Neural progenitor cell (in vitro differentiated cells): ENCODE measurements around the gene MAP2K5. TPM values are rescaled to one million over a fixed set of nuclear protein-coding genes. Genes with fewer than 3 reads are reported as not detected.
A peak's percentile ranks its signal among the peaks of the same experiment; 100 is the strongest.

Experiments
- DNase-seq: peaks from one replicate; pipeline ENCODE4 v3.0.0-alpha.2; 2016; ENCODE audit warnings: low spot score
- H2AFZ ChIP-seq: fragments of 200-600 bp; sonication (generic); replicated peaks from 2 replicates; pipeline ENCODE4 v1.6.1; 2016; ENCODE audit warnings: antibody characterized with exemption
- H3F3A ChIP-seq: fragments of 200-600 bp; sonication (generic); 2 replicates; pipeline ENCODE4 v1.6.1; 2016; ENCODE audit warnings: antibody characterized with exemption, low read depth
- H3K27ac ChIP-seq: fragments of 200-600 bp; sonication (generic); 2 replicates; pipeline ENCODE4 v1.5.1; 2016; ENCODE audit warnings: mild to moderate bottlenecking
- H3K27me3 ChIP-seq: fragments of 200-600 bp; sonication (generic); 2 replicates; pipeline ENCODE4 v1.6.1; 2016; ENCODE audit warnings: mild to moderate bottlenecking, moderate library complexity
- H3K36me3 ChIP-seq: fragments of 200-600 bp; sonication (generic); 2 replicates; pipeline ENCODE4 v1.5.1; 2016
- H3K4me1 ChIP-seq: fragments of 200-600 bp; sonication (generic); 2 replicates; pipeline ENCODE4 v1.6.1; 2016; ENCODE audit warnings: mixed run types
- H3K4me2 ChIP-seq: fragments of 200-600 bp; sonication (generic); 2 replicates; pipeline ENCODE4 v1.6.1; 2016
- H3K4me3 ChIP-seq: fragments of 200-600 bp; sonication (generic); 2 replicates; pipeline ENCODE4 v1.5.1; 2016
- H3K79me2 ChIP-seq: fragments of 200-600 bp; sonication (generic); 2 replicates; pipeline ENCODE4 v1.6.1; 2016; ENCODE audit warnings: low read depth
- H3K9ac ChIP-seq: fragments of 200-600 bp; sonication (generic); 2 replicates; pipeline ENCODE4 v1.6.1; 2016
- H3K9me3 ChIP-seq: fragments of 200-600 bp; sonication (generic); 2 replicates; pipeline ENCODE4 v1.5.1; 2016; ENCODE audit warnings: low read depth
- H4K20me1 ChIP-seq: fragments of 200-600 bp; sonication (generic); 2 replicates; pipeline ENCODE4 v1.6.1; 2016; ENCODE audit warnings: low read depth
- H3K27ac Mint-ChIP-seq: 3 replicates; pipeline ENCODE4 v1.8.0; 2021; ENCODE audit warnings: mixed read lengths
- H3K27me3 Mint-ChIP-seq: 2 replicates; pipeline ENCODE4 v1.8.0; 2022; ENCODE audit warnings: low read depth, mild to moderate bottlenecking, inconsistent platforms, moderate library complexity, mixed read lengths; ENCODE audit not compliant: insufficient read depth
- H3K36me3 Mint-ChIP-seq: 3 replicates; pipeline ENCODE4 v1.8.0; 2021; ENCODE audit warnings: mixed read lengths
- H3K4me1 Mint-ChIP-seq: 3 replicates; pipeline ENCODE4 v1.8.0; 2021; ENCODE audit warnings: mixed read lengths
- H3K4me3 Mint-ChIP-seq: 3 replicates; pipeline ENCODE4 v1.8.0; 2021; ENCODE audit warnings: mild to moderate bottlenecking, moderate library complexity, mixed read lengths
- H3K9me3 Mint-ChIP-seq: 3 replicates; pipeline ENCODE4 v1.8.0; 2020; ENCODE audit warnings: mixed read lengths
- CTCF ChIP-seq: fragments of 200-600 bp; sonication (generic); IDR thresholded peaks from 2 replicates; pipeline ENCODE4 v1.5.1; 2017; ENCODE audit warnings: antibody characterized with exemption, mild to moderate bottlenecking
- EZH2 ChIP-seq: fragments of 200-600 bp; sonication (generic); IDR thresholded peaks from 2 replicates; pipeline ENCODE4 v1.6.1; 2017; ENCODE audit warnings: antibody characterized with exemption, mild to moderate bottlenecking, moderate library complexity
- EZH2phosphoT487 ChIP-seq: fragments of 200-600 bp; sonication (generic); IDR thresholded peaks from 2 replicates; pipeline ENCODE4 v1.6.1; 2017; ENCODE audit warnings: antibody characterized with exemption
- total RNA-seq: library from RNA; depleted of rRNA; stranded (reverse); fragments of >200 nt; gene quantifications from 2 replicates; pipeline ENCODE4 v1.2.3, GENCODE V29; 2015; ENCODE audit warnings: low replicate concordance

The MAP2K5 gene
- total RNA-seq, 1 donor from 2014 or later: 17.2 TPM

- H3F3A ChIP-seq: peaks cover 3% of the 10 kb centered on the region
- Mint-ChIP-seq H3K4me3 (no peak overlapping the region), H3K4me1 (no peaks in the 10 kb centered on the region), H3K9me3 (no peaks in the 10 kb centered on the region), H3K27ac (no peak overlapping the region), H3K27me3 (peaks cover 4% of the 10 kb centered on the region), H3K36me3 (peaks cover 3% of the 10 kb centered on the region)
- no peaks in the 10 kb centered on the region for H3K9me3 ChIP-seq
- no peaks in the 10 kb centered on the region for H3K4me1 ChIP-seq
- H2AFZ ChIP-seq: no peak overlapping the region
- no peak for DNase-seq
- no peak overlapping the region for H3K4me3 ChIP-seq
- no peaks in the 10 kb centered on the region for H4K20me1 ChIP-seq
- H3K79me2 ChIP-seq: no peaks in the 10 kb centered on the region
- H3K27ac ChIP-seq: no peak overlapping the region
- no peaks in the 10 kb centered on the region for H3K36me3 ChIP-seq
- TF ChIP-seq EZH2phosphoT487: no peak
- no peak for TF ChIP-seq EZH2
- no peak for TF ChIP-seq CTCF
- H3K4me2 ChIP-seq: no peak overlapping the region
- H3K27me3 ChIP-seq: no peaks in the 10 kb centered on the region
- H3K9ac ChIP-seq: no peak overlapping the region
These were observed 26.9 kb upstream of the MAP2K5 start for GRCh38 chr15:67515557-67515956.

GRCh38 chr15:67520321-67521028 lies 22.0 kb upstream of the MAP2K5 start:
- peaks cover 3% of the 10 kb centered on the region for H4K20me1 ChIP-seq
- H3K27ac Mint-ChIP-seq: no peak overlapping the region
- peaks cover 3% of the 10 kb centered on the region for H3K36me3 Mint-ChIP-seq
- H3K4me1 ChIP-seq: peaks cover 28% of the 10 kb centered on the region
- H3K4me3 Mint-ChIP-seq: peak overlapping the region; percentile 82
- no peaks in the 10 kb centered on the region for H3K9me3 ChIP-seq
- H3K4me1 Mint-ChIP-seq: peaks cover 17% of the 10 kb centered on the region
- peak overlapping the region; percentile 53 for H3K4me3 ChIP-seq
- no peaks in the 10 kb centered on the region for H3K36me3 ChIP-seq
- peak overlapping the region; percentile 80 for H3K4me2 ChIP-seq
- no peak for DNase-seq
- H3K9me3 Mint-ChIP-seq: no peaks in the 10 kb centered on the region
- TF ChIP-seq EZH2 (no peak), EZH2phosphoT487 (no peak), CTCF (no peak)
- peaks cover 17% of the 10 kb centered on the region for H3F3A ChIP-seq
- H3K9ac ChIP-seq: no peak overlapping the region
- H3K79me2 ChIP-seq: peaks cover 39% of the 10 kb centered on the region
- no peak overlapping the region for H3K27ac ChIP-seq
- H2AFZ ChIP-seq: no peak overlapping the region
- no peaks in the 10 kb centered on the region for H3K27me3 ChIP-seq
- no peaks in the 10 kb centered on the region for H3K27me3 Mint-ChIP-seq

- H2AFZ ChIP-seq: peak within 1 kb of the TSS; percentile 64
- TF ChIP-seq CTCF: no peak
- TF ChIP-seq EZH2: no peak
- TF ChIP-seq EZH2phosphoT487: no peak
- H3K4me3 ChIP-seq: peak within 1 kb of the TSS; percentile 53
- H3K9me3 ChIP-seq: no peaks in the 10 kb centered on the region
- no peaks in the 10 kb centered on the region for H3K27me3 ChIP-seq
- DNase-seq: peak; percentile 87
- Mint-ChIP-seq H3K4me1 (peaks cover 17% of the 10 kb centered on the region), H3K9me3 (no peaks in the 10 kb centered on the region), H3K4me3 (peak within 1 kb of the TSS; percentile 90), H3K27me3 (peaks cover 2% of the 10 kb centered on the region), H3K27ac (peak within 1 kb of the TSS; percentile 87), H3K36me3 (peaks cover 3% of the 10 kb centered on the region)
- H4K20me1 ChIP-seq: peaks cover 3% of the 10 kb centered on the region
- peaks cover 17% of the 10 kb centered on the region for H3F3A ChIP-seq
- peak within 1 kb of the TSS; percentile 3 for H3K9ac ChIP-seq
- peak within 1 kb of the TSS; percentile 80 for H3K4me2 ChIP-seq
- H3K79me2 ChIP-seq: peaks cover 43% of the 10 kb centered on the region
- H3K4me1 ChIP-seq: peaks cover 28% of the 10 kb centered on the region
- no peaks in the 10 kb centered on the region for H3K36me3 ChIP-seq
- no peak within 1 kb of the TSS for H3K27ac ChIP-seq
These were observed 21.3 kb upstream of the MAP2K5 start, which contains the start of gene C15orf61 for GRCh38 chr15:67521029-67521782. TSS of gene C15orf61 (plus strand) at chr15:67521131. CDS start at chr15:67521249, 118 bp downstream.
